Ishikawa (cell line): ENCODE measurements around the gene PVR.

Source experiments
- CEBPB ChIP-seq: IDR thresholded peaks from 2 replicates; pipeline ENCODE4 v1.6.1; 2012
- CREB1 ChIP-seq: IDR thresholded peaks from 2 replicates; pipeline ENCODE4 v1.6.1; 2012; ENCODE audit warnings: low read depth
- EGR1 ChIP-seq: IDR thresholded peaks from 2 replicates; pipeline ENCODE4 v1.6.1; 2012
- EP300 ChIP-seq: IDR thresholded peaks from 2 replicates; pipeline ENCODE4 v1.6.1; 2012; ENCODE audit warnings: borderline replicate concordance
- FOXM1 ChIP-seq: IDR thresholded peaks from 2 replicates; pipeline ENCODE4 v1.6.1; 2012; ENCODE audit warnings: low read depth, borderline replicate concordance
- MAX ChIP-seq: IDR thresholded peaks from 2 replicates; pipeline ENCODE4 v1.6.1; 2012
- NFIC ChIP-seq: IDR thresholded peaks from 2 replicates; pipeline ENCODE4 v1.6.1; 2012
- RAD21 ChIP-seq: IDR thresholded peaks from 2 replicates; pipeline ENCODE4 v1.6.1; 2012; ENCODE audit warnings: low read depth
- TCF12 ChIP-seq: IDR thresholded peaks from 2 replicates; pipeline ENCODE4 v1.6.1; 2012; ENCODE audit warnings: low read depth
- TEAD4 ChIP-seq: IDR thresholded peaks from 2 replicates; pipeline ENCODE4 v1.6.1; 2012
- USF1 ChIP-seq: IDR thresholded peaks from 2 replicates; pipeline ENCODE4 v1.6.1; 2012
- YY1 ChIP-seq: IDR thresholded peaks from 2 replicates; pipeline ENCODE4 v1.6.1; 2012; ENCODE audit warnings: low read depth
- TF ChIP-seq, protein P1 (sequence below): IDR thresholded peaks from 2 replicates; pipeline ENCODE4 v1.6.1; 2012; ENCODE audit warnings: low read depth, mild to moderate bottlenecking

DNA sequence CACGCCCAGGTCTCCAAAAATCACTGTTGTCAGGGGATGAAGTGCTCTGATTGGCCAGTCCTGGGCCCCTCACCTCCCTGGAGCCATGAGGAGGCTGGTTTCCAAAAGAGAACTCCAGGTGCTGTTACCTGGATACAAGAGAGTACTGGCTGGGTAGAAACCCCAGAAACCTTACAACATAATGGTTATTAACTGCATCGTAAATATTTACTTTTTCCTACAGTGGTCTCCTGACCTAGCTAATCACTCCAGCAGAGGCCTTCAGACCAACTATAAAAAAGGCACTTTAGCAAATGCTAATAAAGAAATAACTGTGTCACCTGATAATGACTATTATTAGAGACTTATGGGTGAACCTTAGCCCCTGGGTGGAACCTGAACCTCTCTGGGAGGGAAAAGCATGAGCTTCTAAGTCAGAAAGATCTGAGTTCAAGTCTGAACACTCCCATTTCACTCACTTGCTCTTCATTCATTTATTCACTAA lies 31.9 kb upstream of the PVR start:
- no peak for TF ChIP-seq EP300
- no peak for TF ChIP-seq RAD21
- TF ChIP-seq NFIC: no peak
- no peak for TF ChIP-seq TCF12
- TF ChIP-seq CEBPB: no peak
- no peak for TF ChIP-seq TEAD4
- TF ChIP-seq, protein P1, sequence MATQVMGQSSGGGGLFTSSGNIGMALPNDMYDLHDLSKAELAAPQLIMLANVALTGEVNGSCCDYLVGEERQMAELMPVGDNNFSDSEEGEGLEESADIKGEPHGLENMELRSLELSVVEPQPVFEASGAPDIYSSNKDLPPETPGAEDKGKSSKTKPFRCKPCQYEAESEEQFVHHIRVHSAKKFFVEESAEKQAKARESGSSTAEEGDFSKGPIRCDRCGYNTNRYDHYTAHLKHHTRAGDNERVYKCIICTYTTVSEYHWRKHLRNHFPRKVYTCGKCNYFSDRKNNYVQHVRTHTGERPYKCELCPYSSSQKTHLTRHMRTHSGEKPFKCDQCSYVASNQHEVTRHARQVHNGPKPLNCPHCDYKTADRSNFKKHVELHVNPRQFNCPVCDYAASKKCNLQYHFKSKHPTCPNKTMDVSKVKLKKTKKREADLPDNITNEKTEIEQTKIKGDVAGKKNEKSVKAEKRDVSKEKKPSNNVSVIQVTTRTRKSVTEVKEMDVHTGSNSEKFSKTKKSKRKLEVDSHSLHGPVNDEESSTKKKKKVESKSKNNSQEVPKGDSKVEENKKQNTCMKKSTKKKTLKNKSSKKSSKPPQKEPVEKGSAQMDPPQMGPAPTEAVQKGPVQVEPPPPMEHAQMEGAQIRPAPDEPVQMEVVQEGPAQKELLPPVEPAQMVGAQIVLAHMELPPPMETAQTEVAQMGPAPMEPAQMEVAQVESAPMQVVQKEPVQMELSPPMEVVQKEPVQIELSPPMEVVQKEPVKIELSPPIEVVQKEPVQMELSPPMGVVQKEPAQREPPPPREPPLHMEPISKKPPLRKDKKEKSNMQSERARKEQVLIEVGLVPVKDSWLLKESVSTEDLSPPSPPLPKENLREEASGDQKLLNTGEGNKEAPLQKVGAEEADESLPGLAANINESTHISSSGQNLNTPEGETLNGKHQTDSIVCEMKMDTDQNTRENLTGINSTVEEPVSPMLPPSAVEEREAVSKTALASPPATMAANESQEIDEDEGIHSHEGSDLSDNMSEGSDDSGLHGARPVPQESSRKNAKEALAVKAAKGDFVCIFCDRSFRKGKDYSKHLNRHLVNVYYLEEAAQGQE: no peak
- no peak for TF ChIP-seq USF1
- TF ChIP-seq EGR1: no peak
- TF ChIP-seq CREB1: no peak
- no peak for TF ChIP-seq MAX
- no peak for TF ChIP-seq YY1
- TF ChIP-seq FOXM1: no peak
